Left colon (tissue), 2 donors: Measurements from ENCODE around the gene MIPEP. TPM values are rescaled to one million over a fixed set of nuclear protein-coding genes. Genes with fewer than 3 reads are reported as not detected.
A peak's percentile ranks its signal among the peaks of the same experiment; 100 is the strongest.
"Not testable (repeated sequence)": the region's sequence is repeated elsewhere in the genome, so short reads cannot be mapped to it uniquely, and the experiment has no call there.

Experiments used
- ATAC-seq: fragments of 200-7000 bp; cut with Tn5 transposase; one replicate; pipeline ENCODE4 v1.9.1; 2020; ENCODE audit warnings: mild to moderate bottlenecking, moderate library complexity
- DNase-seq, 2 donors: peaks; one replicate each; pipeline ENCODE4 v3.0.0-alpha.2; 2020
- intact Hi-C, 2 donors: fragments of 100-400 bp; cut with DNase I in 1 of 2; cut with micrococcal nuclease in 1 of 2; formaldehyde crosslinking; loops; one replicate each; pipeline versions ENCODE4 v1.11.2 to v1.14.0; 2022; cut with DNase I, micrococcal nuclease
- total RNA-seq, 2 donors: library from RNA; stranded (reverse); fragmentation: NEBNext Ultra II Directional; extraction: Animal tissue kit (Norgen Biotek cat#: 25700); gene quantifications; one replicate each; pipeline ENCODE4 v1.2.1, GENCODE V29; 2021
- donor health status: DM: no; HTN: no; CAD: no.
- donor health status: DM: yes; HTN: yes; CAD: no.

MIPEP gene
- total RNA-seq, 2 donors from 2014 or later: 24.2 to 30.4 TPM

GRCh38 chr13:23894746-23895145, 5.5 kb upstream of the MIPEP start:
- intact Hi-C loops: loop anchor here in 1 of 2 donors (5.0 kb wide), 1 partner anchor 428 kb away; no protein-coding TSS in a partner anchor
- ATAC-seq, DNase-seq: not testable (repeated sequence)

GRCh38 chr13:23893791-23894190, 4.6 kb upstream of the MIPEP start:
- intact Hi-C loops: loop anchor here in 1 of 2 donors (5.0 kb wide), 1 partner anchor 429 kb away; no protein-coding TSS in a partner anchor
- DNase-seq, ATAC-seq: not testable (repeated sequence)

- intact Hi-C loops: loop anchor here in 1 of 2 donors (5.0 kb wide), 1 partner anchor 432 kb away; no protein-coding TSS in a partner anchor
- DNase-seq (no peak), ATAC-seq (peak; percentile 26)
Measured at GRCh38 chr13:23889615-23890607, 711 bp upstream of the MIPEP start.

- DNase-seq, intact Hi-C loops, ATAC-seq: not testable (repeated sequence)
Measured at GRCh38 chr13:23884361-23884760, 4.8 kb downstream of the MIPEP start.

GRCh38 chr13:23883255-23883654, 5.9 kb downstream of the MIPEP start:
- DNase-seq (no peak), ATAC-seq (no peak)
- intact Hi-C loops: no loop called here

GRCh38 chr13:23881402-23881800, 7.8 kb downstream of the MIPEP start:
- intact Hi-C loops: not testable (repeated sequence)

GRCh38 chr13:23880493-23881401, 8.5 kb downstream of the MIPEP start:
- intact Hi-C loops, DNase-seq, ATAC-seq: not testable (repeated sequence)

More at GRCh38 chr13:23881402-23881800, 7.8 kb downstream of the MIPEP start:
- DNase-seq, ATAC-seq: not testable (repeated sequence)

- intact Hi-C loops: no loop called here
- DNase-seq: no peak
- no peak for ATAC-seq
Measured at GRCh38 chr13:23877286-23877685, 11.9 kb downstream of the MIPEP start.

GRCh38 chr13:23876265-23876664, 12.9 kb downstream of the MIPEP start:
- ATAC-seq: peak; percentile 99
- intact Hi-C loops: no loop called here
- DNase-seq: peak in 1 of 2 donors; percentile 25

GRCh38 chr13:23871616-23872220, 17.5 kb downstream of the MIPEP start:
- intact Hi-C loops: no loop called here
- DNase-seq: no peak
- no peak for ATAC-seq

GRCh38 chr13:23870356-23871140, 18.7 kb downstream of the MIPEP start:
- intact Hi-C loops: no loop called here
- ATAC-seq (no peak), DNase-seq (no peak)

- intact Hi-C loops: loop anchor here in 1 of 2 donors (5.0 kb wide), 1 partner anchor 396 kb away; no protein-coding TSS in a partner anchor
Measured at GRCh38 chr13:23868521-23868920, 20.7 kb downstream of the MIPEP start.

GRCh38 chr13:23867027-23867491, 22.1 kb downstream of the MIPEP start:
- no peak for ATAC-seq
- DNase-seq: no peak
- intact Hi-C loops: loop anchor here in 1 of 2 donors (5.0 kb wide), 1 partner anchor 395 kb away; no protein-coding TSS in a partner anchor

More at GRCh38 chr13:23868521-23868920, 20.7 kb downstream of the MIPEP start:
- DNase-seq: no peak
- peak; percentile 35 for ATAC-seq

GRCh38 chr13:23866420-23867026, 22.7 kb downstream of the MIPEP start:
- ATAC-seq: peak; percentile 49
- intact Hi-C loops: loop anchor here in 1 of 2 donors (5.0 kb wide), 1 partner anchor 394 kb away; no protein-coding TSS in a partner anchor

GRCh38 chr13:23865906-23866305, 23.3 kb downstream of the MIPEP start:
- no peak for DNase-seq
- intact Hi-C loops: loop anchor here in 1 of 2 donors (5.0 kb wide), 1 partner anchor 394 kb away; no protein-coding TSS in a partner anchor
- ATAC-seq: no peak

More at GRCh38 chr13:23866420-23867026, 22.7 kb downstream of the MIPEP start:
- DNase-seq: no peak

GRCh38 chr13:23865026-23865425, 24.2 kb downstream of the MIPEP start:
- intact Hi-C loops: loop anchor here in 1 of 2 donors (5.0 kb wide), 1 partner anchor 393 kb away; no protein-coding TSS in a partner anchor
- no peak for ATAC-seq

GRCh38 chr13:23861310-23861709, 27.9 kb downstream of the MIPEP start:
- ATAC-seq: no peak
- DNase-seq: no peak
- intact Hi-C loops: no loop called here

More at GRCh38 chr13:23865026-23865425, 24.2 kb downstream of the MIPEP start:
- no peak for DNase-seq
